HepG2 (cell line): ENCODE measurements around the gene HIVEP2. TPM values are rescaled to one million over a fixed set of nuclear protein-coding genes. Genes with fewer than 3 reads are reported as not detected.

Source experiments
- ATAC-seq: fragments of 200-7000 bp; cut with Tn5 transposase; 3 replicates; pipeline ENCODE4 v1.9.1; 2020; ENCODE audit warnings: mild to moderate bottlenecking, moderate library complexity
- BruUV-seq: library from RNA; stranded (reverse); fragments of 400-500 nt; replicated peaks from 2 replicates; lab custom pipeline; 2021; lab: Mats Ljungman, UMichigan
- CTCF ChIA-PET: fragments of 300-600 bp; formaldehyde crosslinking; extraction: SDS; loops from one replicate; lab custom pipeline; 2021; ENCODE audit warnings: low total read pairs, inconsistent platforms, low intra/inter-chr PET ratio; lab: Yijun Ruan, JAX
- POLR2A ChIA-PET: fragments of 350-600 bp; sonication (Branson Sonifier 250); formaldehyde crosslinking; loops from one replicate; lab custom pipeline; 2020; ENCODE audit warnings: antibody characterized with exemption, inconsistent platforms; lab: Yijun Ruan, JAX
- DNase-seq: peaks from one replicate; pipeline ENCODE4 v3.0.0-alpha.2; 2015; ENCODE audit warnings: low spot score
- FAIRE-seq: peaks from 3 replicates; lab custom pipeline; 2011; peaks lifted over from hg19 to GRCh38; lab: Jason Lieb, UNC
- H2AFZ ChIP-seq: one replicate; pipeline ENCODE4 v1.6.1; 2011; ENCODE audit warnings: low read length, inconsistent platforms
- H3K27ac ChIP-seq: fragments of 300-600 bp; 3 replicates; pipeline ENCODE4 v1.8.0; 2011; ENCODE audit warnings: mixed run types, mild to moderate bottlenecking, mixed read lengths, low read length, inconsistent platforms; ENCODE audit not compliant: insufficient read depth; ENCODE audit errors: extremely low read length
- H3K27me3 ChIP-seq, 2 experiments: fragments of 200-600 bp in 1 of 2; 2 replicates in 1 of 2; 3 replicates in 1 of 2; pipeline versions ENCODE4 v1.6.0 to v1.8.0; 2011; ENCODE audit warnings: low read length in 2 of 2, mild to moderate bottlenecking in 2 of 2, moderate library complexity in 2 of 2, inconsistent platforms in 1 of 2; ENCODE audit not compliant: insufficient read depth in 2 of 2, control insufficient read depth in 1 of 2
- H3K36me3 ChIP-seq, 2 experiments: fragments of 200-600 bp in 1 of 2; replicated peaks in 1 of 2; 2 replicates in 1 of 2; 3 replicates in 1 of 2; pipeline versions ENCODE4 v1.5.1 to v1.8.0; 2011; ENCODE audit warnings: low read length in 2 of 2, inconsistent platforms in 1 of 2; ENCODE audit not compliant: insufficient read depth in 2 of 2, control insufficient read depth in 1 of 2
- H3K4me1 ChIP-seq: 2 replicates; pipeline ENCODE4 v1.5.1; 2012; ENCODE audit warnings: low read length, inconsistent platforms; ENCODE audit not compliant: insufficient read depth
- H3K4me2 ChIP-seq: 2 replicates; pipeline ENCODE4 v1.6.0; 2011; ENCODE audit warnings: low read depth, low read length, inconsistent platforms
- H3K4me3 ChIP-seq, 3 experiments: fragments of 200-600 bp in 1 of 3; sonication (generic), shearing (Covaris generic) in 1 of 3; replicated peaks in 1 of 3; 2 replicates each; pipeline ENCODE4 v1.5.1; 2011 to 2016; ENCODE audit warnings: low read length in 3 of 3, inconsistent platforms in 2 of 3, low read depth in 2 of 3, mild to moderate bottlenecking in 2 of 3, control low read depth in 1 of 3, mixed read lengths in 1 of 3; ENCODE audit not compliant: insufficient read depth in 1 of 3
- H3K79me2 ChIP-seq: one replicate; pipeline ENCODE4 v1.6.1; 2011; ENCODE audit warnings: low read length, inconsistent platforms; ENCODE audit not compliant: insufficient read depth
- H3K9ac ChIP-seq: 2 replicates; pipeline ENCODE4 v1.6.0; 2011; ENCODE audit warnings: mild to moderate bottlenecking, low read depth, low read length, inconsistent platforms; ENCODE audit not compliant: insufficient read depth
- H3K9me3 ChIP-seq: 2 replicates; pipeline ENCODE4 v1.5.1; 2012; ENCODE audit warnings: mild to moderate bottlenecking, low read length
- H4K20me1 ChIP-seq: 2 replicates; pipeline ENCODE4 v1.6.0; 2011; ENCODE audit warnings: inconsistent platforms, mild to moderate bottlenecking, low read length, moderate library complexity; ENCODE audit not compliant: insufficient read depth
- ELK4 ChIP-seq: sonication (generic); formaldehyde crosslinking; IDR thresholded peaks from 2 replicates; pipeline ENCODE4 v1.9.0; 2021; ENCODE audit warnings: missing genetic modification reagents, borderline replicate concordance
- EP300 ChIP-seq, 3 experiments: sonication (generic) in 1 of 3; formaldehyde crosslinking in 1 of 3; IDR thresholded peaks; 2 replicates each; pipeline versions ENCODE4 v1.5.1 to v1.6.1; 2011 to 2020; ENCODE audit warnings: low read depth in 2 of 3, low read length in 2 of 3, borderline replicate concordance in 1 of 3, improper control_type of control experiment in 1 of 3, mild to moderate bottlenecking in 1 of 3, missing genetic modification reagents in 1 of 3, moderate library complexity in 1 of 3
- HIC2 ChIP-seq: sonication (generic); formaldehyde crosslinking; IDR thresholded peaks from 2 replicates; pipeline ENCODE4 v1.9.0; 2022; ENCODE audit warnings: low read depth, missing genetic modification reagents
- IRF9 ChIP-seq: sonication (generic); formaldehyde crosslinking; IDR thresholded peaks from 2 replicates; pipeline ENCODE4 v1.8.0; 2022; ENCODE audit warnings: missing genetic modification reagents, mild to moderate bottlenecking, borderline replicate concordance
- LCORL ChIP-seq, 2 experiments: fragments of 450-650 bp in 1 of 2; sonication (generic) in 1 of 2; formaldehyde crosslinking in 1 of 2; IDR thresholded peaks; 2 replicates each; pipeline versions ENCODE4 v1.5.0 to v1.6.1; 2017 to 2020; ENCODE audit warnings: antibody characterized with exemption in 1 of 2, missing genetic modification reagents in 1 of 2
- MIER2 ChIP-seq: IDR thresholded peaks from 2 replicates; pipeline ENCODE4 v1.6.1; 2016; ENCODE audit warnings: missing biosample characterization, missing genetic modification reagents
- MXD4 ChIP-seq: IDR thresholded peaks from 2 replicates; pipeline ENCODE4 v1.6.1; 2016; ENCODE audit warnings: mild to moderate bottlenecking, missing biosample characterization, missing genetic modification reagents
- NFE2L1 ChIP-seq: sonication (generic); formaldehyde crosslinking; IDR thresholded peaks from 2 replicates; pipeline ENCODE4 v1.4.0; 2020; ENCODE audit warnings: missing genetic modification reagents, mild to moderate bottlenecking, borderline replicate concordance
- PCBP2 ChIP-seq: fragments of 200-400 bp; formaldehyde crosslinking; optimal IDR thresholded peaks from 2 replicates; pipeline ENCODE3; 2018; ENCODE audit warnings: low read length, low read depth; ENCODE audit not compliant: poor library complexity, severe bottlenecking
- SNAPC2 ChIP-seq: sonication (generic); formaldehyde crosslinking; IDR thresholded peaks from 2 replicates; pipeline ENCODE4 v1.8.1; 2022; ENCODE audit warnings: mild to moderate bottlenecking, missing genetic modification reagents
- ZFP36 ChIP-seq: fragments of 150-350 bp; IDR thresholded peaks from 2 replicates; pipeline ENCODE4 v1.6.1; 2018; ENCODE audit warnings: borderline replicate concordance, low read length, low read depth; ENCODE audit not compliant: partially characterized antibody
- ZFP36L2 ChIP-seq: sonication (generic); formaldehyde crosslinking; IDR thresholded peaks from 2 replicates; pipeline ENCODE4 v1.4.0; 2020; ENCODE audit warnings: missing genetic modification reagents
- ZFP90 ChIP-seq: sonication (generic); formaldehyde crosslinking; IDR thresholded peaks from 2 replicates; pipeline ENCODE4 v1.8.0; 2022; ENCODE audit warnings: missing genetic modification reagents, mild to moderate bottlenecking, inconsistent platforms, borderline replicate concordance
- ZNF350 ChIP-seq: sonication (generic); formaldehyde crosslinking; IDR thresholded peaks from 2 replicates; pipeline ENCODE4 v1.4.0; 2020; ENCODE audit warnings: mild to moderate bottlenecking, low read depth, missing genetic modification reagents, borderline replicate concordance
- ZNF564 ChIP-seq: sonication (generic); formaldehyde crosslinking; IDR thresholded peaks from 2 replicates; pipeline ENCODE4 v1.8.1; 2023; ENCODE audit warnings: mild to moderate bottlenecking, missing genetic modification reagents
- ZNF567 ChIP-seq: sonication (generic); formaldehyde crosslinking; IDR thresholded peaks from 2 replicates; pipeline ENCODE4 v1.8.1; 2023; ENCODE audit warnings: mild to moderate bottlenecking, missing genetic modification reagents, borderline replicate concordance
- ZNF792 ChIP-seq: IDR thresholded peaks from 2 replicates; pipeline ENCODE4 v1.6.1; 2016
- ZNF839 ChIP-seq: sonication (generic); formaldehyde crosslinking; IDR thresholded peaks from 2 replicates; pipeline ENCODE4 v1.4.0; 2020; ENCODE audit warnings: missing genetic modification reagents, mild to moderate bottlenecking, borderline replicate concordance
- WGBS: methylation state at CpG from one replicate; pipeline ENCODE4 v1.1.6; 2017; ENCODE audit warnings: low lambda C conversion rate; 5-methylcytosine and 5-hydroxymethylcytosine counted together
- in situ Hi-C: cut with HindIII; loops from 2 replicates; pipeline ENCODE4 v1.10.0; 2017; ENCODE audit warnings: low pct_unique_long_range_greater_than_20kb; ENCODE audit not compliant: extremely low pct_ligation_motif_present
- intact Hi-C: fragments of 100-400 bp; cut with micrococcal nuclease; formaldehyde crosslinking; loops from one replicate; pipeline ENCODE4 v1.10.0; 2022; ENCODE audit not compliant: unreplicated experiment
- polyA plus RNA-seq, 8 experiments: library from polyadenylated mRNA; depleted of rRNA in 3 of 8; stranded (reverse) in 7 of 8; unstranded in 1 of 8; fragments of >200 nt; fragmentation: Illumina TruSeq in 4 of 8; extraction: Trizol in 4 of 8; gene quantifications; 2 replicates each; pipeline versions ENCODE4 v1.2.1 to v1.2.3, GENCODE V29; 2011 to 2016; ENCODE audit warnings: low read depth in 4 of 8, missing spikeins in 1 of 8, mixed read lengths in 1 of 8; ENCODE audit not compliant: insufficient read depth in 1 of 8
- total RNA-seq, 5 experiments: library from RNA; depleted of rRNA; stranded (reverse); fragments of >200 nt; fragmentation: Illumina TruSeq; extraction: Trizol; gene quantifications; 2 replicates each; pipeline ENCODE4 v1.2.3, GENCODE V29; 2016; ENCODE audit warnings: low read depth in 1 of 5

The HIVEP2 gene
- total and polyA plus RNA-seq, 2 of the 13 experiments (the other 11 are each of a cell fraction or from before 2014, with no cell fraction given), result 3.4 to 12.9 TPM

GRCh38 chr6:142881290-142881689 lies 63.7 kb downstream of the HIVEP2 start:
- H3K4me2 ChIP-seq, result no peak overlapping the region
- H4K20me1 ChIP-seq, result peaks cover 6% of the 10 kb centered on the region; the same call in 1 of the 2 replicates
- ChIA-PET CTCF (no interaction called here), POLR2A (no interaction called here)
- no peaks in the 10 kb centered on the region for H3K36me3 ChIP-seq
- no peaks in the 10 kb centered on the region for H3K79me2 ChIP-seq
- H3K9me3 ChIP-seq, result no peaks in the 10 kb centered on the region
- H2AFZ ChIP-seq, result no peak overlapping the region
- no peak for TF ChIP-seq HIC2 (CRISPR knock-in tag)
- no peak for TF ChIP-seq ZNF839 (CRISPR knock-in tag)
- TF ChIP-seq ZNF564 (CRISPR knock-in tag), result no peak
- no peak for TF ChIP-seq ZNF792
- TF ChIP-seq ZNF567 (CRISPR knock-in tag), result no peak
- TF ChIP-seq PCBP2, result no peak
- no peak for TF ChIP-seq MIER2 (CRISPR knock-in tag)
- no peak for TF ChIP-seq LCORL (IDR thresholded peaks at IDR 0.05)
- no peak for TF ChIP-seq LCORL (CRISPR knock-in tag; IDR thresholded peaks at IDR 0.05)
- TF ChIP-seq NFE2L1 (CRISPR knock-in tag), result no peak
- no peak for TF ChIP-seq ZFP90 (CRISPR knock-in tag)
- no peak for TF ChIP-seq ELK4 (CRISPR knock-in tag)
- TF ChIP-seq ZFP36, result no peak
- no peak for TF ChIP-seq EP300 (IDR thresholded peaks at IDR 0.05; ENCODE audit: low read depth in 2 of 2, low read length in 2 of 2)
- TF ChIP-seq EP300 (CRISPR knock-in tag; IDR thresholded peaks at IDR 0.05; ENCODE audit: borderline replicate concordance), result no peak
- TF ChIP-seq MXD4 (CRISPR knock-in tag), result no peak
- TF ChIP-seq IRF9 (CRISPR knock-in tag), result no peak
- no peak for TF ChIP-seq ZNF350 (CRISPR knock-in tag)
- no peak for TF ChIP-seq ZFP36L2 (CRISPR knock-in tag)
- no peak for TF ChIP-seq SNAPC2 (CRISPR knock-in tag)
- H3K27ac ChIP-seq, result no peak overlapping the region
- H3K27me3 ChIP-seq, result no peaks in the 10 kb centered on the region
- intact Hi-C loops, result no loop called here
- FAIRE-seq, result no peak
- no peak for DNase-seq
- no peak overlapping the region for H3K4me3 ChIP-seq
- no peak overlapping the region for H3K9ac ChIP-seq
- no TSS peak for BruUV-seq
- 94% methylated on average over 1 of the region's 1 CpG for WGBS
- H3K4me1 ChIP-seq, result peaks cover 16% of the 10 kb centered on the region
- ATAC-seq, result no peak
- in situ Hi-C loops, result no loop called here
